HG03571 (cell line): ENCODE results near the gene ZNF608.

ENCODE experiments used
- ATAC-seq: cut with Tn5 transposase; IDR thresholded peaks from one replicate; pipeline ENCODE4 v1.9.1; 2021; ENCODE audit not compliant: unreplicated experiment

The ZNF608 gene

DNA sequence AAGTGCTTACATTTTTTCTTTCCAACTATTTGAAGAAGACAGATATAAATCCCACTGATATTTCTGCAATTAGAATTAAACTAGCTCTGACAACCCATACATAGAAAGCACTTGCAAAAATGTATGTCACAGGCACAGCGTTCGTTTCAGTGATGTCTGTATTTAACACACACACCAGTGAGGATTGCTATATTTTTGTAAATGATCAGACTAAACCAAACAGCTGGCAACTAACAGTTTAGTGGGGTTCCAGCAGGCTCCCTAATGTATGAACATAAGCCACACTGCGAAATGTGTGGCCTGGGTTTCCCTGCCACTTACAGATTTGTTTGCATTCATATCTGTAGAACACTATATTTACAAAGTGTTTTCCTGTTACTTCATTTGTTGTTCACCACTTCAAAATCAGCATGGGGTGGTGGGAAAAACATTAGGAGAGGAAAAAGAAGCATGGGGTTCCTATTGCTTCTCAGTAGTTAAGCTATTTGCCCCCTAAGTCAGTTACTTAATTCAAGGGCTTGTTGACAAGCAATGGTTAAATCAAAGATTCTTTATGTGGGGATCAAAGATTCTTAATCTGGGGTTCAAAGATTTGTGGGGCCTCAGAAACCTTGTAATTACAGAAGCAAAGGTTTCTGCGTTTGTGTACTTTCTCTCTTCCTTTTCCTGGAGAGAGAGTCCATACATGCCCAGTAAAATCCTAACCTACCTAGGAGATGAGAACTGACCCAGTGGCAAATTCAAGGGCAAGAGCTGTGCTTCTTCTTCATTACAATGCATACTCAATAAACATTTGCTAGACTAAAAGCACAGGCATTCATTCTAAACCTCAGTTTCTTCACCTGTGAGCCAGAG is 27.1 kb downstream of the ZNF608 start:
- ATAC-seq = no peak

DNA sequence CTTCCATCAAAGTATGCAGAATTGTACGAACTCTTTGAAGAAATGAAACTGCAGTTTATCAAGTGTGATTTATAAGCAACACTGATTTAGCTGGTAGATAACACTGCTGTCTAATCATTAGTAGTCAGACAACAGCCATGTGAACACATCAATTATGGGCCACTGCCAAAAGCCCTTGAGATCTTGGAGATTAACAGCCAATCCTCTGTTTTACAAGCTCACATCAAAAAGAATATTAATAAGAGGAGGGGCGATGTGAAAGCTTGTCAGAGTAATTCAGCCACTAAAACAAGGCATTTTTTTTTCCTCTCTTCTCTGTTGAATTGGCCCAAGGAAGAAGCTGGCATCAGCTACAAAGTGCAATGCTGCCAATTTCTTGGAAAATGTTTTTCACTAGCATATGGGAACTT is 28.1 kb downstream of the ZNF608 start:
- no peak for ATAC-seq

DNA sequence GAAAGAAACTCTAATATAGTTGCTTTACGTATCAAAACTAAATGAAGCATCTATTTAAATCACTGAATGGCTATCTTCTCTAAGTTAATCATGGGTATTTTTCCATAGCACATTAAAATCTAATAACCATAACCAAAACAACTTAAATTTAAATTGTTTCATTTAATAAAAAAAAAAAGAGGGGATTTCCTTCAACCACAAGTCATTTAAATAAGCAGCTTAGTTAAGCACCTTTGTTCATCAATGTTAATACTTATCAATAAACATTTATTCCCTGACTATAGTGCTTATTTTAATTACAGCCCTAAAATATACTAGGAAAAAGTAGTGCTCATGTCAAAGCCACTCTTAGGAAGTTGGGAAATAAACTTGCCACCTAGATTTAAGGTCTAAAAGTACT is 30.3 kb downstream of the ZNF608 start:
- no peak for ATAC-seq

GRCh38 chr5:124714910-124715309 is 31.5 kb downstream of the ZNF608 start:
- ATAC-seq = no peak

GRCh38 chr5:124713595-124713994 is 32.8 kb downstream of the ZNF608 start:
- no peak for ATAC-seq

DNA sequence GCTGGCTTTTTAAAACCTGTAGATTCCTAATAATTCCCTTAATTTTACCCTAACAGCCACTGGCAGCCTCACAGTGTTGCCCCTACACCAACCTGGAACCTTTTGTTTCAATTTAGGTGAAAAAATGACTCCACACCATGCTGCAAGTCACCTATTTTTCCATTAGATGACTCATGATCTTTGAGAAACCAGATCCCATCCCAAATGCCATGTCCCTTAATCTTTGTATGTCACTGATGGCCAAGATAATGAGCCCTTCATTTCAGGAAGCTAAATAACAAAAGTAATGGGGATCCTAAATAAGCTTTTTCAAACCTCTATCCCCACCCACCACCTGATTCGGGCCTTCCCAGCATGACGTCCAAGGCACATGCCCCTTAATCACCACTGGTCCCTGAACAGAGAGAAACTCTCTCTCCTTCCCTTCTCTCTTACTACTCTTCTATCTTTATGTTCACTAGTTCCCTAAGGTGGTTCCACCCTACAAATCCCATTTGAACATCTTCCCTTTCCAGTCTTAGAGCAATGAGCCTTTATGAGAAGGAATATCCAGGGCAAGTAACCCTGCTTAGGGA is 33.6 kb downstream of the ZNF608 start:
- no peak for ATAC-seq

DNA sequence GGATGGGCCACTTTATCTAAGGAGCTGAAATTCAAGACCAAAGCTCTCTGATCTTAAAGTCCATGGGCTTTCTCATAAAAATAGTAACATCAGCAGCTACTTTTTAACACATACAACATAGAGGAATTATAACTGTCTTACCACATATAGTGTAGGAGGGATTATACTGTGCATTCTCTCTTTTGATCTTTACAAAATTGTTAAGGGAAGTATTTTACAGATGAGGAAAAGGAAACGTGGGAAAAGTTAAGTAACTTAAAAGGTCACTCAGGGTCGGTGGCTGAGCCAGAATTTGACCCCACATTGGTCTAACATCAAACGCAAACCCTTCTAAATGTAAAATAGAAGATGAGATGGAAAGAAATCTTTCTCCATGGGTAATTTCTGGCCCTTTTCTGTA is 38.4 kb downstream of the ZNF608 start:
- ATAC-seq = no peak

DNA sequence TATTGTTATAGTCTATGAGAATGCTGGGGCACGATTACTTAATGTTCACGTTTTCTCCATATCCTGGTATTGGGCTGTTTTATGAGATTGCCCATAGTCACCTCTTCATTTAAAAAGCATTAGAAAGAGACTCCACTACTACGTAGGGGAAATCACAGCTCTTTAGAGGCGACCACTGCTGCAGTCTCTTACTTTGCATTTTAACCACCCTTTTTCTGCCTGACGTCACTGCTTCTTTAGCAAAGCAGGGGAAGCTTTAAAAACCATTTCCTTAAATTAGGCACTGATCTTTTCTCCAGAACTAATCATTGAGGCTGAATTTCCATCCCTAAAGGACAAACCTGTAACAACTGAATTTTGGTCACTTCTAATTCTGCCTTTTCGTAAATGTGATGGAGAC is 38.9 kb downstream of the ZNF608 start:
- ATAC-seq = no peak

DNA sequence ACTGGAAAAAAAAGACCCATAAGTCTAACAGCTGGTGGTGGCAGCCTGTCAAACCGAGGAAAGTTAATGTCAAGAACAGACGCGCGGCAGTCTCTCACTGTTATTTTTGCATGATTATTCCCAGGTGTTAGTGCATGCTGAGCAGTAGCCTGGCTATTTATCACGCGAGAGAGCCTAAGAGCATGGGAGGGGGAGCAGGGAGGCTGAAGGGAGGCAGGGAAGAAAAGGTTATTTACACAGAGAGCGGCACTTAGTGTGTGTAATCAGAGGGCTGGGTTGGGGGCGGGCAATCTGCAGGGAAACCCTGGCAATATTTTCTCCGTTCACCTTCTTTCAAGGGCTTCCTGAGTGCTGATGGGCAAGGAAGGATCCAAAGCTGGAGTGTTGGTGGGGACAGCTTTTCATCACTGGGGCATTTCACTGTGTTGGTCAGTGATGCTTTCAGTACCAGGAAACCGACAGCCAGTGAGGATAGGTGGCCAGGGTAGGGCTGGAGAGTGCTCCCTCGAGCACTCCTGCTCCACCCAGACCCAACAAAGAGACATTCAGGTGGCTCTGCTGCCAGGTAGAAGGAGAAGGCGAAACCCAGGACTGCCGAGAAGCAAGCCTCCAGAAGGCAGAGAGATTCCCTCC is 39.6 kb downstream of the ZNF608 start:
- no peak for ATAC-seq

GRCh38 chr5:124706051-124706450 is 40.4 kb downstream of the ZNF608 start:
- no peak for ATAC-seq

DNA sequence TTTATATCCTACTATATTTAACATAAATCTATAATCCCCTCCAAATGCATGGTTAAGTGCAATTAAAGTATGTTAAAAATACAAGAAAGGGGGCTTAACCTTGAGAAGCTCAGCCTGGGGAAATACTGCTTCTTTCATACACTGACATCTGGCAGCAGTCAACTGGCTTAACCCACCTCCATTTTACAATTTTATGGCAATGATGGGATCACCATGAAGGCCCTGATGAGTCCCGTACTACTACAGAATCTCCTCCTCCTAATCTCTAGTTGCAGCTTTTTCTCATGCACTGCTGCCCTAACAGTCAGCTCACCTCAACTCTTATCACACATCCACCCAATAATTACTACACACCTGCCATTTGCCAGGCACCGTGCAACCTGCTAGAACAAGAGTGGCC is 40.9 kb downstream of the ZNF608 start:
- ATAC-seq = no peak

DNA sequence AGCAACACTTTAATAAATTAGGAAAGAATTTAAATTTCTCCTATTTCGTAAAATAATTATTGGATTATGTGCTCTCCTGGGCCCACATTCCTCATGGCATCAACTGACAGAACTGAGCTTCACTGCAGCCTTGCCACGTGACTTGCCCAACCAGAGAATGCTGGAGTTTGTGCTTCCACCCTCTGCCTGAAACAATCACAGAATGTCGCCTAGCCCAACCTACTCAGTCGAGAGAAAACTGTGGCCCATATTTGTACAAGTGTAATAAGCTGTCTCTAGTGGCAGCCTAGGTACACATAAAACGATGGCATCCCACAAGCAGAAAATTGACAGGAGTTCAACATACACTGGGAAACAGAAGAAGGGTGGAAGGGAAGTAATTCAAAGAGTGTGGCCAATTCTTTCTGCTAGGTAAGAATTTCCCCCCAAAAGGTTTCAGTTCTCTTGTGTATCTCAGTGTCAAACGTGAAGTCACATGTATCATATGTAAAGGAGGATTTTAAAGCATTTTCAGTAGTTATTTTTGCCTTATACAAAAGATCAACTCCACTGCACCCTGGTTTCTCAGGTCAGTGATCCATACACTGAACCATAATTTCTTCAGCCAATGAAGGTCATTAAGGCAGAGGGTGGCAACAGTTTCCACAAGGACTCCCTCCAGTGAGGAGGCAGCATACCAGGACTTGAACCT is 41.7 kb downstream of the ZNF608 start:
- peak; percentile 76 for ATAC-seq

- no peak for ATAC-seq
Observed at GRCh38 chr5:124703995-124704394, 42.4 kb downstream of the ZNF608 start.

- ATAC-seq = no peak
Observed at GRCh38 chr5:124702525-124702924, 43.9 kb downstream of the ZNF608 start.

GRCh38 chr5:124701873-124702425 is 44.5 kb downstream of the ZNF608 start:
- ATAC-seq = no peak

GRCh38 chr5:124701016-124701415 is 45.4 kb downstream of the ZNF608 start:
- no peak for ATAC-seq

- no peak for ATAC-seq
Observed at GRCh38 chr5:124700333-124700732, 46.1 kb downstream of the ZNF608 start.

DNA sequence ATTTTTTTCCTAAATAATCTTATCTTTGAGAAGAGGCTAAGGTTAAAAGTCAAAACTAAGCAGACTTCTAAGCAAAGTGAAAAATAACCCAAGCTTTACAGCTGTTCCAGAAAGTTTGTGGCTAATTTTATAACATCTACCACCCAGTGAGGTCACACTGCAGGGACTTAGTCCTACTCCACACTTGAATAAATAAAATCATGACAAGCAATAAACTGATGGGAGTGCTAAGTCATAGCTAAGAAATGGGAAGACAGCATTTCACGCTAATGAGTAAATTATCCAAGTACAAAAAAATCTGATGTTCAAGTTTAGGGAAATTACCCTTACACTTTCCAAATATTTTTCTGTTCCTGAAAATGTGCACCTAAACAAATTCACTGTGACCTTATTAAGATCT is 47.7 kb downstream of the ZNF608 start:
- no peak for ATAC-seq

DNA sequence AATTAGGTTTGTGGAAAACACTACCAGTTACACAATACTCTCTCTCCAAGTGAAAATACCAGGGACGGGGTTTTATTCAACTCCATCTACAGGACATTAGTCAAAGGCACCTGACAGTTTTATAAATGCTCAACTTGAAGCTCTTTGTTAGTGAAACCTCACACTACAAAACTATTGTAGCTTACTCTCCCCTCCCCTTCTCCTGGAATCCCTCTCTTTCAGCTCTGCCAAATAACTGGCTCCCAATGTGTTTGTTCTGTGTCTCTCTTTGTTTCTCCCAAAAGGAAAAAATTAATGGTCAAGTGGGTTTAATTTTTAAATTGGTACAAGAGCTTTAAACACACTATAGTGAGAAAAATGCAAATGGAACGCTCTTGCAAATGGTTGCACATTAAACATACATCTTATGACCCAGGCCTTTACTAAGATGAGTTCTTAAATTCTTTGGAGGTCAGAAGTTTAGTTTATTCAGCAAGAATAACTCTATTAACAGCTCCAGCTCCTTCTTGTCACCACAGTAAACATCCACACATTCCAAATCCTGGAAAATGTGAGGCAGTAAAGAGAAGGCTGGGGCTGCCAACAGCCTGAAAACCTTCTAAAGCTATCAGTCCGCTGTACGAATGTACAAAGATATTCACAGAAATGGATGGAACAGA is 48.4 kb downstream of the ZNF608 start:
- ATAC-seq = no peak

DNA sequence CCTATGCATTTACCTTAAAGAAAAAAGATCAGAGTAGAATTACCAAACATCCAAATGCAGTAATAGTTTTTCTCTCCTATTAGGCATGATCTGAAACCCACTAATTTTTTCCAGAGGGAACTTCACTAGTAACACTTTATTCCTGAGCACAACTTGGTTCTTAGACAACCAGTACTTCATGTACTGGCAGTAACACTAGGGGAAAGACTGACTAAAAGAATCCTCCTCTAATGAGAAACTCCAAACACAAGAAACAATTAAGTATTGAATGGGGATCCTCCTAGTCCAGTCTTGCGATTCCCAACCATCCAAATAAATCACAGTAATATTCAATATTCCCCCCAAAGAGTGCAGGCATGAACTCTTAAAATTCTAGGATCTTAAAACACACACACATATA is 48.9 kb downstream of the ZNF608 start:
- no peak for ATAC-seq

GRCh38 chr5:124696898-124697297 is 49.5 kb downstream of the ZNF608 start:
- ATAC-seq = no peak
